IPS-15b (cell line): ENCODE data around the gene GADD45B.
A peak's percentile ranks its signal among the peaks of the same experiment; 100 is the strongest.
"Not testable (repeated sequence)": the region's sequence is repeated elsewhere in the genome, so short reads cannot be mapped to it uniquely, and the experiment has no call there.

Experiments
- H3K27me3 ChIP-seq: one replicate; pipeline ENCODE4 v1.6.1; 2013; ENCODE audit warnings: low read length; ENCODE audit not compliant: control insufficient read depth, insufficient read depth
- H3K36me3 ChIP-seq: one replicate; pipeline ENCODE4 v1.6.1; 2013; ENCODE audit warnings: low read length; ENCODE audit not compliant: control insufficient read depth, insufficient read depth
- H3K4me1 ChIP-seq: one replicate; pipeline ENCODE4 v1.6.1; 2013; ENCODE audit warnings: mild to moderate bottlenecking, low read length; ENCODE audit not compliant: control insufficient read depth, insufficient read depth
- H3K4me3 ChIP-seq: one replicate; pipeline ENCODE4 v1.5.1; 2013; ENCODE audit warnings: low read depth, low read length
- H3K9ac ChIP-seq: one replicate; pipeline ENCODE4 v1.6.1; 2013; ENCODE audit warnings: low read depth, mild to moderate bottlenecking, low read length
- H3K9me3 ChIP-seq: one replicate; pipeline ENCODE4 v1.6.1; 2013; ENCODE audit warnings: mild to moderate bottlenecking, low read length; ENCODE audit not compliant: control insufficient read depth, insufficient read depth

The GADD45B gene

DNA sequence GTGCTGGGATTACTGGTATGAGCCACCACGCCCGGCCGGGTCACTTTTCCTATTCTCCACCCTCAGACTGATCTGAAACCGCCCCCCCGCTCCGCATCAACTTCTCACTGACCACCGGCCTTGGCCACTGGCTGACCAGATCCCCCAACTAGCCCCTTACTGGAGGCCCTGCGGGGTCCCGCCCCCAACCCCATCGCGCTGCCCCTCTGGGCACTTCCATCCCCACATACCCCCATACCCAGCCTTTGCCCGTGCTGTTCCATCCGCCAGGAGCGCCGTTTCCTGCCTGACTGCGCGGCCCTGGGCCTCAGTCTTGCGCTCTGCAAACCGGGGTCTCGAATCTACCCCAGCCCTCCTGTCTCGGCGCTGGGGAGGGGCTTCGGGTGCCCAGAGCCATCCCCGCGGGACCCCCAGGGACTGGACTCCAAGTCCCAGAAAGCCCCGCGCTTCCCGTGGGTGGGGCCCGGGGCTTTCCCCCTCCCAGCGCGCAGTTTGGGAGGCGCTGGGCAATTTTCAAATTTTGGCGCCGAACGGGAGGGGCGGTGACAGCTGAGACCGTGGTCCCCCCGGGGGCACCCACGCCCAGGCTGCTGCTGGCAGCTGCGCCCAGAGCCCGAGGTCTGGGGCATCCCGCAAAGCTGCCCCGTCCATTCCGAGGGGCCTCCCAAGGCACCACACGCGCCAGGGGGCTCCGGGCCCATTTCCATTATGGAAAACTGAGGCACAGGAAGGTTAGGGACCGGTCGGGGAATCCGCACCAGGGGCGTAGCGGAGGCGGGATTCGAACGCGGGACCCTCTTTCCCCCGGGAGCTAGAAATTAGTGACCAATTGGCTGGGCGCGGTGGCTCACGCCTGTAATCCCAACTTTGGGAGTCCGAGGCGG is 13.9 kb upstream of the GADD45B start:
- no peak overlapping the region for H3K9ac ChIP-seq
- H3K36me3 ChIP-seq, result no peaks in the 10 kb centered on the region
- peak overlapping the region; percentile 62 for H3K4me3 ChIP-seq
- no peaks in the 10 kb centered on the region for H3K27me3 ChIP-seq
- H3K9me3 ChIP-seq, result no peaks in the 10 kb centered on the region
- H3K4me1 ChIP-seq, result no peaks in the 10 kb centered on the region

DNA sequence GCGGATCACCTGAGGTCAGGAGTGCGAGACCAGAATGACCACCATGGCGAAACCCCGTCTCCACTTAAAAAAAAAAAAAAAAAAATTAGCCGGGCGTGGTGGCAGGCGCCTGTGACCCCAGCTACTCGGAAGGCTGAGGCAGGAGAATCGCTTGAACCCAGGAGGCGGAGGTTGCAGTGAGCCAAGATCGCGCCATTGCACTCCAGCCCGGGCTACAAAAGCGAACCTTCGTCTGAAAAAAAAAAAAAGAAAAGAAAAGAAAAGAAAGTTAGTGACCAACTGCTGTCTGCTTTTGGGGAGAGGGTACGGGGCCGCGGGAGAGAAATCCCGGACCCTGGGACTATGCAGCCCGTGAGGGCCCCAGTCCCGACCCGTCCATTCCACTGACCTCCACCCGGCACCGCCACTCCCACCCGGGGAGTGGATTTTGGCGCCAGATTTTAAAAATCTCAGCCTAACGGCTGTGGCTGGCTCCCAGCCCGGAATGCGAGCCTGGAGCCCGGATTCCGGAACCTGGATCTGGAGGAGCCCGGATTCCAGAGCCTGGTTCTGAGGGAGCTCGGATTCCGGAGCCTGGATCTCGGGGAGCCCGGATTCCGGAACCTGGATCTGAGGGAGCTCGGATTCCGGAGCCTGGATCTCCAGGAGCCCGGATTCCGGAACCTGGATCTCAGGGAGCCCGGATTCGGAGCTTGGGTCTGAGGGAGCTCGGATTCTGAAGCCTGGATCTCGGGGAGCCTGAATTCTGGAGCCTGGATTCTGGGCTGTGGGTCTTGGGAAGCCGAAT is 13.1 kb upstream of the GADD45B start:
- no peaks in the 10 kb centered on the region for H3K4me1 ChIP-seq
- H3K27me3 ChIP-seq, result no peaks in the 10 kb centered on the region
- H3K9ac ChIP-seq, result no peak overlapping the region
- H3K9me3 ChIP-seq, result no peaks in the 10 kb centered on the region
- H3K4me3 ChIP-seq, result peak overlapping the region; percentile 62
- H3K36me3 ChIP-seq, result no peaks in the 10 kb centered on the region

DNA sequence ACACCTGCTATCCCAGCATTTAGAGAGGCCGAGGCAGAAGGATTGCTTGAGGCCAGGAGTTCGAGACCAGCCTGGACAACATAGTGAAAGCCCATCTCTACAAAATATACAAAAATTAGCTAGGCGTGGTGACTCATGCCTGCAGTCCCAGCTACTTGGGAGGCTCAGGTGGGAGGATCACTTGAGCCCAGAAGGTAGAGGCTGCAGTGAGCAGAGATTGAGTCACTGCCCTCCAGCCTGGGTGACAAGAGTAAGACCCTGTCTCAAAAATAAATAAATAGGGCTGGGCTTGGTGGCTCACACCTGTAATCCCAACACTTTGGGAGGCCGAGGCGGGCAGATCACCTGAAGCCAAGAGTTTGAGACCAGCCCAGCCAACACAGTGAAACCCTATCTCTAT is 12.2 kb upstream of the GADD45B start:
- not testable (repeated sequence) for H3K4me1 ChIP-seq, H3K4me3 ChIP-seq

DNA sequence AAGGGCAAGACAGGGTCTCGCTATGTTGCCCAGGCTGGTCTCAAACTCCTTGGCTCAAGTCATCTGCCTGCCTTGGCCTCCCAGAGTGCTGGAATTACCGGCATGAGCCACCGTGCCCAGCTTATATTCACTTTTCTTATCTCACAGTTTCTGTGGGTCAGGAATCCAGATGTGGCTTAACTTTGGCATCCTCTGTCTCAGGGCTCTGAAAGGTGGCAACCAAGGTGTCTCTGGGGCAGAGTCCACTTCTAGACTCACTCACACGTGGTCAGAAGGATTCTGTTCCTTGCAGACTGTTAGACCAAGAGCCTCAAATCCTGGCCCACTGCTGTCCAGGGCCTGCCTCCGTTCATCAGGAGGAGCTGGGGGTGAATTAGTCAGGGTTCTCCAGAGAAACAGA is 11.5 kb upstream of the GADD45B start:
- H3K27me3 ChIP-seq, result no peaks in the 10 kb centered on the region
- H3K9me3 ChIP-seq, result no peaks in the 10 kb centered on the region
- H3K4me3 ChIP-seq, result no peak overlapping the region
- no peak overlapping the region for H3K9ac ChIP-seq
- no peaks in the 10 kb centered on the region for H3K36me3 ChIP-seq
- H3K4me1 ChIP-seq, result peaks cover 4% of the 10 kb centered on the region

More for the DNA sequence above, 12.2 kb upstream of the GADD45B start:
- not testable (repeated sequence) for H3K36me3 ChIP-seq, H3K27me3 ChIP-seq, H3K9ac ChIP-seq, H3K9me3 ChIP-seq

DNA sequence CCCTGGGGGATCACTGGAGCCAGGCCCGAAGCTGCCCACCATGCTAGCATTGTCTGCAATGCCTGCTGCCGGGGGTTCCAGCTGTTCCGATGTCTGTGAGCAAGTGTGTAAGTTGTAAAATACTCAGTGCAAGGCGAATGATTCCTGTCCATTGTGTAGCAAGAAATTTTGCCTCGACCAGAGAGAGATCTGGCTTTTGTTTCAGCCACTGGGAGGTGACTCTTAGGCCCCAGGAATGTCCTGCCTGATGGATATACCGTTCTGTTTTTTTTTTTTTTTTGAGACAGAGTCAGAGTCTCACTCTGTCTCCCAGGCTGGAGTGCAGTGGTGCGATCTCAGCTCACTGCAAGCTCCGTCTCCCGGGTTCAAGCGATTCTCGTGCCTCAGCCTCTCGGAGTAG is 7.3 kb upstream of the GADD45B start:
- Histone ChIP-seq H3K27me3 (no peaks in the 10 kb centered on the region), H3K4me3 (no peak overlapping the region), H3K36me3 (no peaks in the 10 kb centered on the region), H3K4me1 (peaks cover 5% of the 10 kb centered on the region), H3K9me3 (no peaks in the 10 kb centered on the region), H3K9ac (no peak overlapping the region)

DNA sequence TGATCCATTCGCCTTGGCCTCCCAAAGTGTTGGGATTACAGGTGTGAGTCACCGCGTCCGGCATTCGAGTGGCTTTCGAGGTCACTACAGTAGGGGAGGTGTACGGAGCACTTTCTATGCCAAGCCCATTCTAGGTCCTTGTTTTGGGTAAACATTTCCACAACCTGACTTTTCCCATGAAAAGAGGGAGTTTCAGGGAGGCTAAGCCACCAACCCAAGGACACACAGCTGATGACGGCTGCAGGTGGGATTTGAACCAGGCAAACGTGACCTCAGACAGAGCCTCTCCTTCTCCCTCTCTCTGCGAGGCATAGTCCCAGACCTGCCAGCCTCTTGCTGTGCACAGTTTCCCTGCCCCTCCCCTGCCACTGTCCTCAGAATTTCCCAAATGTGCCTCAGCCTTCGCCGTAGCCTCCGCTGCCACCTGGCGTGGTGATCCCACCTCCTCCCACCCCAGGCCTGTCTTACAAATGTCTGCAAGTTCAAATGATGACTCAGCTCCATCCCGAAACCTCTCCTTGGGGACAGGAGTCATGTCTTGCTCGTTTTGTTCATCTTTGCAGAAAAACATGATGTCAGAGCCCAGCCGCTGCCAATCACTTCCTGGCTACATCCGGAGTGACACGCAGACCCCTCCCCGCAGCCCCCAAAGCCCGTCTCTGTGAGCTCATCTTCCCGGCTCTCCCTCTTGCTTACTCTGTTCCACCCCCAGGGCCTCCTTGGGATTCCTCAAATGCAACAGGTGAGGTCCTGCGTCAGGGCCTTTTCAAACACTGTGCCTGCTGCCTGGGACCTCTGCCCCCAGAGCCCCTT is 6.6 kb upstream of the GADD45B start:
- Histone ChIP-seq H3K9me3 (no peaks in the 10 kb centered on the region), H3K36me3 (no peaks in the 10 kb centered on the region), H3K27me3 (no peaks in the 10 kb centered on the region), H3K9ac (no peak overlapping the region), H3K4me3 (no peak overlapping the region), H3K4me1 (peaks cover 5% of the 10 kb centered on the region)

DNA sequence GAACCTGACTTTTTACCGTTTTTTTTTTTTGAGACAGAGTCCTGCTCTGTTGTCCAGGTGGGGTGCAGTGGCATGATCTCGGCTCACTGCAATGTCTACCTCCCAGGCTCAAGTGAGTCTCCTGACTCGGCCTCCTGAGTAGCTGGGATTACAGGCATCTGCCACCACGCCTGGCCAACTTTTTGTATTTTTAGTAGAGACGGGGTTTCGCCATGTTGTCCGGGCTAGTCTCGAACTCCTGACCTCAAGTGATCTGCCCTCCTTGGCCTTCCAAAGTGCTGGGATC is 6.1 kb upstream of the GADD45B start:
- not testable (repeated sequence) for H3K27me3 ChIP-seq, H3K9me3 ChIP-seq, H3K36me3 ChIP-seq, H3K9ac ChIP-seq, H3K4me1 ChIP-seq, H3K4me3 ChIP-seq

DNA sequence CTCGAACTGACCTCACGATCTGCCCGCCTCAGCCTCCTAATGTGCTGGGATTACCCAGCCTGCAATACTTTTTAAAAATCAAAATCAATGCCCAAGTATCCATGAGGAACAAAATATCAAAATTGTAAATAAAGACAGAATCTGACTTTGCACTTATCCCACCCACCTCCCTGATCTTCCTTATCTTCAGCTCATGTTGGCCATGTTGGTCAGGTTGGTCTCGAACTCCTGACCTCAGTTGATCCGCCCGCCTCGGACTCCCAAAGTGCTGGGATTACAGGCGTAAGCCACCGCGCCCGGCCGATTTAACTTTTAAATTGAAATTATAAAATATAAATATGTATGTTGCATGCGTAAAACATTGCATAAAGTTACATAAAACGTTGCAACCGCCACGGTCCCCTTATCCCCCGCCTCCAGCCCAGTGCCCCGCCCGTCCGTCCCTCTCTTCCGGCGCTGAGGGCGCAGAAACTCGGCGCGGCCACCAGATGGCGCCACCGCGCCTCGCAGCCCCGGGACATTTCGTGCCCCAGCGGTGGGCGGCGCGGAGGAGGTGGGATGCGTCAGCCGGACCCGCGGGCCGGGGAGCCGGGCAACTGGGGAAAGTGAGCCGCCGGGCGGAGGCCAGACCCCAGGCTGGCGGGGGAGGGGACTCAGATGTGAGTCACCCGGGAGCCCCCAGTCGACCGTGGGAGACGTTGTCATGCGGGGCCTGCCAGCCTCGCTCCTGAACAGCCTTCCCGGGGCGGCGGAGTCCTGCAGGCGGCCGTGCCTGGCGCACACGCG is 1.5 kb upstream of the GADD45B start:
- Histone ChIP-seq H3K4me1 (peaks cover 3% of the 10 kb centered on the region), H3K9me3 (no peaks in the 10 kb centered on the region), H3K27me3 (peaks cover 11% of the 10 kb centered on the region), H3K36me3 (no peaks in the 10 kb centered on the region), H3K9ac (no peak overlapping the region), H3K4me3 (peak overlapping the region; percentile 35)

DNA sequence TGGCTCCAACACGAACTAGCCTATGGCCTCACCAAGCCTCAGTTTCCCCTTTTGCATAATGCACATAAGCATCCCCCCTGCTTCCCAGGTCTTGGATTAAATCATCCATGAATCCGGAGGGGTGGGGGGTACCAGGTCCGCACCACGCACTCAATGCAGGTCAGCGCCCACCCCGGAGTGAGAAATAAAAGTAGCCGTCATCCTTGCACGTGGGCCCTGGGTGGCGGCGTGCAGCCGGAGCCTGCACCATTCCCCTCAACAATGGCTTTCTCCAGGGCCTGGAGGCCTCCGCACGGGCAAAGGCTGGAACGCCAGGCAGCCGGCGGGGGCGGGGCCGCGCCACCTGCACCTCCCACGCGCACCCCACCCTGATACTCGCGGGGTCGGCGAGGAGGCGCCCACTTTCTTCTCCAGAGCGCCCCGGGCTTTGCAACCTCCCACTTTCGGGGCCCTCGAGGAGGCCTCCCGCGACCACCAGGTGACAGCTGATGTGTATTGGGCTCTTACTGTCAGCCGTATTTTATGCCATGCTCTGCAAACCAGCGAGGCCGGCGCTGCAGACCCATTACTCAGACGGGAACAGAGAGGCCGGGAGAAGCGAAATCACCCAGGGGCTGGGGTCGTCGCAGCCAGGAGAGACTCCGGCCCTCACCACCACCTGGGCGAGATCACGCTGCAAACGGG is 767 bp upstream of the GADD45B start:
- Histone ChIP-seq H3K36me3 (no peaks in the 10 kb centered on the region), H3K9me3 (no peaks in the 10 kb centered on the region), H3K4me1 (peaks cover 4% of the 10 kb centered on the region), H3K4me3 (peak overlapping the region; percentile 35), H3K27me3 (peaks cover 15% of the 10 kb centered on the region), H3K9ac (no peak overlapping the region)

DNA sequence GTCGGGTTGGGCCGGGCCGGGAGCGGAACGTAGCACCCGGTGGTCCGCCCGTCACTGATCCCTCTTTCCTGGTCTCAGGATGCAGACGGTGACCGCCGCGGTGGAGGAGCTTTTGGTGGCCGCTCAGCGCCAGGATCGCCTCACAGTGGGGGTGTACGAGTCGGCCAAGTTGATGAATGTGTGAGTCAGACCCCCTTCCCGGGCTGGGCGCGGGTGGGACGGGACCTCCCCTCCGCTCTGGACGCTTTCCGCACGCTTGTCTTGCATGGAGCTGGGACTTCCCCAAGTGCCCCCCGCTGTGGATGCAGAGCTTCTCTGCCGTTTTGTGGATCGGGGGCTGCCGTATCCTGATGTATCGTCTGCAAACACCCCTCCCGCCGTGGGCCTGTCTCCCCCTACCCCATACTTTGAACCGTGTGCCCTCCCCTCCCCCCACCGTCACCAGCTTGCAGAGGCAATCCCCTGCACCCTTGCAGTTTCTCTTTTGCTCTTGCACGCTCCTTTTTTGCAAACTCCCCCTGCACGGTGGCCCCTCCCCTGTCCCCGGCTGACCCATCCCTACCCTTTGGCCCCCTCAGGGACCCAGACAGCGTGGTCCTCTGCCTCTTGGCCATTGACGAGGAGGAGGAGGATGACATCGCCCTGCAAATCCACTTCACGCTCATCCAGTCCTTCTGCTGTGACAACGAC is 669 bp downstream of the GADD45B start:
- H3K4me1 ChIP-seq, result peaks cover 4% of the 10 kb centered on the region
- peak overlapping the region; percentile 74 for H3K9ac ChIP-seq
- H3K27me3 ChIP-seq, result peaks cover 16% of the 10 kb centered on the region
- no peaks in the 10 kb centered on the region for H3K9me3 ChIP-seq
- no peaks in the 10 kb centered on the region for H3K36me3 ChIP-seq
- peak overlapping the region; percentile 84 for H3K4me3 ChIP-seq
